Spleen (tissue), 11 donors: Measurements from ENCODE around the gene PNN. TPM values are rescaled to one million over a fixed set of nuclear protein-coding genes. Genes with fewer than 3 reads are reported as not detected.
"Not testable (repeated sequence)": the region's sequence is repeated elsewhere in the genome, so short reads cannot be mapped to it uniquely, and the experiment has no call there.

ENCODE experiments used
- DNase-seq: peaks from one replicate; pipeline ENCODE4 v3.0.0-alpha.2; 2020
- H3K27ac ChIP-seq, 8 donors: fragments of 200-600 bp; sonication (generic) in 7 of 8; 1 replicate in 4 of 8; 2 replicates in 4 of 8; pipeline versions ENCODE4 v1.5.0 to v1.8.0; 2016 to 2021; ENCODE audit warnings: inconsistent platforms in 4 of 8, mild to moderate bottlenecking in 4 of 8, moderate library complexity in 1 of 8
- H3K27me3 ChIP-seq, 7 donors: fragments of 200-600 bp; sonication (generic) in 6 of 7; replicated peaks in 1 of 7; 1 replicate in 4 of 7; 2 replicates in 3 of 7; pipeline versions ENCODE4 v1.5.0 to v1.8.0; 2016 to 2021; ENCODE audit warnings: inconsistent platforms in 3 of 7, mild to moderate bottlenecking in 1 of 7
- H3K36me3 ChIP-seq, 6 donors: fragments of 200-600 bp; sonication (generic) in 5 of 6; 1 replicate in 4 of 6; 2 replicates in 2 of 6; pipeline versions ENCODE4 v1.5.0 to v1.8.0; 2016 to 2021; ENCODE audit warnings: inconsistent platforms in 2 of 6
- H3K4me1 ChIP-seq, 6 donors: fragments of 200-600 bp; sonication (generic) in 5 of 6; 1 replicate in 3 of 6; 2 replicates in 3 of 6; pipeline versions ENCODE4 v1.5.0 to v1.8.0; 2016 to 2021; ENCODE audit warnings: inconsistent platforms in 3 of 6
- H3K4me3 ChIP-seq, 8 donors: fragments of 200-600 bp; sonication (generic) in 7 of 8; 1 replicate in 4 of 8; 2 replicates in 4 of 8; pipeline versions ENCODE4 v1.5.0 to v1.8.0; 2016 to 2021; ENCODE audit warnings: inconsistent platforms in 4 of 8, mild to moderate bottlenecking in 4 of 8, moderate library complexity in 2 of 8
- H3K9me3 ChIP-seq, 8 donors: fragments of 200-600 bp; sonication (generic) in 7 of 8; 1 replicate in 4 of 8; 2 replicates in 4 of 8; pipeline versions ENCODE4 v1.5.0 to v1.8.0; 2016 to 2021; ENCODE audit warnings: inconsistent platforms in 4 of 8
- POLR2A ChIP-seq, 3 donors: fragments of 450-650 bp; IDR thresholded peaks; one replicate each; pipeline ENCODE4 v1.5.1; 2017; ENCODE audit warnings: antibody characterized with exemption in 3 of 3, mild to moderate bottlenecking in 1 of 3
- POLR2AphosphoS5 ChIP-seq, 3 donors: sonication (generic); formaldehyde crosslinking; IDR thresholded peaks; one replicate each; pipeline ENCODE4 v1.5.1; 2017; ENCODE audit warnings: antibody characterized with exemption in 3 of 3
- WGBS, 5 donors: extraction: QIAGEN DNeasy Blood & Tissue Kit in 3 of 5; methylation state at CpG; one replicate each; pipeline versions ENCODE4 v1.1.5 to v1.1.7; 2013 to 2018; 5-methylcytosine and 5-hydroxymethylcytosine counted together
- intact Hi-C: fragments of 100-400 bp; cut with DNase I; formaldehyde crosslinking; loops from one replicate; pipeline ENCODE4 v1.15.0; 2023; ENCODE audit warnings: low total_unique reads
- polyA plus RNA-seq, 3 donors: library from polyadenylated mRNA; stranded (reverse); fragments of 200-250 nt; gene quantifications; one replicate each; pipeline ENCODE4 v1.2.1, GENCODE V29; 2013
- total RNA-seq, 7 donors: library from RNA; depleted of rRNA in 3 of 7; stranded (reverse); fragments of >200 nt in 3 of 7; fragmentation: NEBNext Ultra II Directional in 4 of 7; extraction: Animal tissue kit (Norgen Biotek cat#: 25700) in 4 of 7; gene quantifications; one replicate each; pipeline versions ENCODE4 v1.1.0 to v1.2.1, GENCODE V29; 2016 to 2021
- TF ChIP-seq, protein P1 (sequence below), 11 experiments: fragments of 200-600 bp in 7 of 11; fragments of 450-650 bp in 4 of 11; sonication (generic) in 4 of 11; IDR thresholded peaks in 8 of 11; conservative IDR thresholded peaks in 3 of 11; 1 replicate in 7 of 11; 2 replicates in 4 of 11; pipeline versions ENCODE4 v1.4.0 to v1.8.0; 2016 to 2021; ENCODE audit warnings: antibody characterized with exemption in 11 of 11, inconsistent platforms in 4 of 11, mild to moderate bottlenecking in 1 of 11
- donor health status: healthy with polysubstance abuse.
- donor health status: DM: no; HTN: no; CAD: no; lungs with moderate emphysema.
- donor health status: DM: no; HTN: no; CAD: no.
- donor health status: Bipolar disorder and iron deficiency.
- donor health status: healthy.
- donor health status: DM: no; HTN: no; CAD: no.
- donor health status: DM: yes; HTN: yes; CAD: no.

Gene PNN
- total and polyA plus RNA-seq, 10 donors: 38.1 to 79.7 (median 60.7) TPM

DNA sequence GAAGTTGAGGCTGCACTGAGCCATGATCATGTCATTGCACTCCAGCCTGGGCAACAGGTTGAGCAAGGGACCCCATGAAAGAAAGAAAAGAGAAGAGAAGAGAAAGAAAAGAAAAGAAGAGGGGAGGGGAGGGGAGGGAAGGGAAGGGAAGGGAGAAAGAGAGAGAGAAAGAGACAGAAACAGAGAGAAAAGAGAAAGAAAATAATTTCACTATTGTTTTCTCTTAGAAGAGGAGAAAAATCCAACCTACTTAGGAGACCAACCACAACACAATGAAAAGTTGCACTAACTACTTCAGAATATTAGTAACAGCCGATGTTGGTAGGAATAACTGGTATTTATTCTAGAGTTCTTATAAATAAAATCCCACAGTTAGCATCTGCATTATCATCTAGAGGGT is 14.6 kb upstream of the PNN start:
- WGBS, 5 donors: 94 to 100% (median 97%) methylated on average over 1 of the region's 1 CpG
- Histone ChIP-seq H3K36me3 (peaks cover 0 to 91% (median 47%) of the 10 kb centered on the region in 6 donors), H3K9me3 (no peaks in the 10 kb centered on the region), H3K4me1 (peaks cover 0 to 41% (median under 1%) of the 10 kb centered on the region in 6 donors), H3K4me3 (no peak overlapping the region), H3K27me3 (no peaks in the 10 kb centered on the region), H3K27ac (no peak overlapping the region)
- intact Hi-C loops: loop anchor here (10.0 kb wide), 1 partner anchor 104 kb away; no protein-coding TSS in a partner anchor
- no peak for DNase-seq
- TF ChIP-seq, protein P1, sequence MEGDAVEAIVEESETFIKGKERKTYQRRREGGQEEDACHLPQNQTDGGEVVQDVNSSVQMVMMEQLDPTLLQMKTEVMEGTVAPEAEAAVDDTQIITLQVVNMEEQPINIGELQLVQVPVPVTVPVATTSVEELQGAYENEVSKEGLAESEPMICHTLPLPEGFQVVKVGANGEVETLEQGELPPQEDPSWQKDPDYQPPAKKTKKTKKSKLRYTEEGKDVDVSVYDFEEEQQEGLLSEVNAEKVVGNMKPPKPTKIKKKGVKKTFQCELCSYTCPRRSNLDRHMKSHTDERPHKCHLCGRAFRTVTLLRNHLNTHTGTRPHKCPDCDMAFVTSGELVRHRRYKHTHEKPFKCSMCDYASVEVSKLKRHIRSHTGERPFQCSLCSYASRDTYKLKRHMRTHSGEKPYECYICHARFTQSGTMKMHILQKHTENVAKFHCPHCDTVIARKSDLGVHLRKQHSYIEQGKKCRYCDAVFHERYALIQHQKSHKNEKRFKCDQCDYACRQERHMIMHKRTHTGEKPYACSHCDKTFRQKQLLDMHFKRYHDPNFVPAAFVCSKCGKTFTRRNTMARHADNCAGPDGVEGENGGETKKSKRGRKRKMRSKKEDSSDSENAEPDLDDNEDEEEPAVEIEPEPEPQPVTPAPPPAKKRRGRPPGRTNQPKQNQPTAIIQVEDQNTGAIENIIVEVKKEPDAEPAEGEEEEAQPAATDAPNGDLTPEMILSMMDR (IDR thresholded peaks at IDR 0.05 in 8 of 11, conservative IDR thresholded peaks at IDR 0.05 in 3 of 11): no peak
- TF ChIP-seq POLR2AphosphoS5 (IDR thresholded peaks at IDR 0.05): no peak
- no peak for TF ChIP-seq POLR2A (IDR thresholded peaks at IDR 0.05)

DNA sequence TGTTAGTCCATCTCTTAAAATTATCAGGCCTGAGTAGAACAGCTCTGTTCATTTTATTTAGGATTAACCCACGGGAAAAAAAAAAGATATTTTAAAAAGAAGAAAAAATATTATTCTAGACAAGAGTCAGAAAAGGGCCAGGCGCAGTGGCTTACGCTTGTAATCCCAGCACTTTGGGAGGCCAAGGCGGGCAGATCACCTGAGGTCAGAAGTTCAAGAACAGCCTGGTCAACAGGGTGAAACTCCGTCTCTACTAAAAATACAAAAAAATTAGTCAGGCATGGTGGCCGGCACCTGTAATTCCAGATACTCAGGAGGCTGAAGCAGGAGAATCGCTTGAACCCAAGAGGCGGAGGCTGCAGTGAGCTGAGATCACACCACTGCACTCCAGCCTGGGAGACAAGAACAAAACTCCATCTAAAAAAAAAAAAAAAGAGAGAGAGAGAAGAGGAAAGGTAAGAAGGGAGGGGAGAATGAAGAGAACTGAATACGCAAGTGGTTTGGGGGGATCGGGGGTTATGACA is 7.2 kb upstream of the PNN start:
- not testable (repeated sequence) for DNase-seq, H3K9me3 ChIP-seq, H3K27ac ChIP-seq, H3K27me3 ChIP-seq
- Histone ChIP-seq H3K36me3 (peaks cover 0 to 38% (median 3%) of the 10 kb centered on the region in 6 donors), H3K4me3 (peak overlapping the region in 4 of 8 donors; percentile 1 to 83 (median 40)), H3K4me1 (peaks cover 20 to 76% (median 42%) of the 10 kb centered on the region in 6 donors)
- intact Hi-C loops: loop anchor here (10.0 kb wide), 1 partner anchor 97 kb away; no protein-coding TSS in a partner anchor
- 87 to 89% (median 87%) methylated on average over 10 of the region's 10 CpGs for WGBS, 5 donors

DNA sequence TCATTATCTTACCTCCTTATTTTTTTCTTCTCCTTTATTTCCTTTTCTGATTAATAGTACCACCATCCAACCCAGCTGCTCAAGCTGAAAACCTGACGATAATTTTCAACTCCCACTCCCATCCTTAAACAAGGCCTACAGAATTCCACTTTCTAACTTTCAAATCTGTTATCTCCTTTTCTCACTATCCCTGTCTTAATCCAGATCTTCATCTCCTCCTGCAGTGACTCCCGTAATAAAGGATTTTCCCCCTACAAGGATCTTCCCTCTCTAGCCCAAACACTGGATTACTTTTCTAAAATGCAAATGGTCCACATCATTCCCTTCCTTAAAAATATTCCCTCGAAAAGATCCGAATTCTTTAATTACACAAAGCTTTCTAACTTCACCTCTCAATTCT is 6.5 kb upstream of the PNN start:
- H3K36me3 ChIP-seq: peaks cover 0 to 31% (median 1%) of the 10 kb centered on the region in 6 donors
- DNase-seq: no peak
- intact Hi-C loops: loop anchor here (10.0 kb wide), 1 partner anchor 96 kb away; no protein-coding TSS in a partner anchor
- no peaks in the 10 kb centered on the region for H3K9me3 ChIP-seq
- no peaks in the 10 kb centered on the region for H3K27me3 ChIP-seq
- WGBS, 5 donors: 74 to 90% (median 85%) methylated on average over 4 of the region's 4 CpGs
- peaks cover 20 to 70% (median 42%) of the 10 kb centered on the region in 6 donors for H3K4me1 ChIP-seq
- no peak overlapping the region for H3K27ac ChIP-seq
- no peak for TF ChIP-seq POLR2AphosphoS5 (IDR thresholded peaks at IDR 0.05)
- no peak for TF ChIP-seq POLR2A (IDR thresholded peaks at IDR 0.05)
- TF ChIP-seq, protein P1 (IDR thresholded peaks at IDR 0.05 in 8 of 11, conservative IDR thresholded peaks at IDR 0.05 in 3 of 11): no peak
- H3K4me3 ChIP-seq: peak overlapping the region in 6 of 8 donors; percentile 16 to 83 (median 74)

DNA sequence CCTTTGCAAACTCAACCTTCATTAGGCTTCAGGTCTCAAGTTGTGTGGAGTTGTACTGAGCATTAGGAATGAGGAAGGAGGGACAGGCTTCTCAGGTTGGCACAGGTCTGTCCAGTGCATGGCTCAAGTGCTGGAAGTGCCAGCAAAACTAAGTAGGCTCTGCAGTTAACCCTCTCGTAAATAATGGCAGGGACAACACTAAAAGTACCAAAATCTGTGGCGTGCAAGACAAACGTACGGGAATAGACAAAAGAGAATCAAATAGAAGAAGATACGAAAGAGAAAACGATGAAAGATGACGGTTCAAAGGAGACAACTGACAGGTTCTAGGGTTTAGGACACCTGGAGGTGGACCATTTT is 5.5 kb upstream of the PNN start:
- H3K36me3 ChIP-seq: peaks cover 0 to 22% (median under 1%) of the 10 kb centered on the region in 6 donors
- no peak for DNase-seq
- intact Hi-C loops: loop anchor here (10.0 kb wide), 1 partner anchor 95 kb away; no protein-coding TSS in a partner anchor

More for the DNA sequence above, 5.5 kb upstream of the PNN start:
- no peaks in the 10 kb centered on the region for H3K9me3 ChIP-seq
- peak overlapping the region; percentile 57 to 83 (median 78) for H3K4me3 ChIP-seq
- TF ChIP-seq, protein P1 (IDR thresholded peaks at IDR 0.05 in 8 of 11, conservative IDR thresholded peaks at IDR 0.05 in 3 of 11): no peak
- TF ChIP-seq POLR2AphosphoS5 (IDR thresholded peaks at IDR 0.05): no peak
- peaks cover 24 to 70% (median 42%) of the 10 kb centered on the region in 6 donors for H3K4me1 ChIP-seq
- 0 to 1% (median 1%) methylated on average over 7 of the region's 7 CpGs for WGBS, 5 donors
- H3K27ac ChIP-seq: peak overlapping the region; percentile 94 to 99 (median 98)
- H3K27me3 ChIP-seq: no peaks in the 10 kb centered on the region
